Small intestine (tissue), 7 donors: ENCODE measurements around the gene TFF3. TPM values are rescaled to one million over a fixed set of nuclear protein-coding genes. Genes with fewer than 3 reads are reported as not detected.

Experiments
- DNase-seq, 2 donors: peaks; one replicate each; pipeline versions ENCODE4 v3.0.0 to v3.0.0-alpha.2; 2013
- FAIRE-seq: peaks from 2 replicates; lab custom pipeline; 2012; peaks lifted over from hg19 to GRCh38; lab: Jason Lieb, UNC
- H3K27ac ChIP-seq, 3 donors: one replicate each; pipeline ENCODE4 v1.5.1; 2013; ENCODE audit warnings: low read length in 2 of 3, mild to moderate bottlenecking in 2 of 3, control low read depth in 1 of 3, inconsistent platforms in 1 of 3, low read depth in 1 of 3, moderate library complexity in 1 of 3
- H3K27me3 ChIP-seq, 3 donors: one replicate each; pipeline ENCODE4 v1.6.1; 2013; ENCODE audit warnings: low read length in 3 of 3, inconsistent platforms in 1 of 3; ENCODE audit not compliant: control insufficient read depth in 3 of 3, insufficient read depth in 3 of 3
- H3K36me3 ChIP-seq, 3 donors: one replicate each; pipeline ENCODE4 v1.6.1; 2013; ENCODE audit warnings: low read length in 3 of 3, inconsistent platforms in 1 of 3, low read depth in 1 of 3, mild to moderate bottlenecking in 1 of 3, moderate library complexity in 1 of 3; ENCODE audit not compliant: control insufficient read depth in 3 of 3, insufficient read depth in 2 of 3
- H3K4me1 ChIP-seq, 3 donors: one replicate each; pipeline ENCODE4 v1.6.1; 2013; ENCODE audit warnings: low read length in 2 of 3, inconsistent platforms in 1 of 3, low read depth in 1 of 3, mild to moderate bottlenecking in 1 of 3, moderate library complexity in 1 of 3; ENCODE audit not compliant: control insufficient read depth in 3 of 3, insufficient read depth in 2 of 3
- H3K4me3 ChIP-seq, 3 donors: one replicate each; pipeline ENCODE4 v1.5.1; 2013; ENCODE audit warnings: low read length in 3 of 3, control low read depth in 1 of 3, inconsistent platforms in 1 of 3, low read depth in 1 of 3, mild to moderate bottlenecking in 1 of 3, moderate library complexity in 1 of 3
- H3K9me3 ChIP-seq, 2 donors: one replicate each; pipeline ENCODE4 v1.6.1; 2013; ENCODE audit warnings: low read depth in 1 of 2, low read length in 1 of 2; ENCODE audit not compliant: control insufficient read depth in 2 of 2, insufficient read depth in 1 of 2
- WGBS, 3 donors: extraction: QIAGEN DNeasy Blood & Tissue Kit; methylation state at CpG; one replicate each; pipeline ENCODE4 v1.1.7; 2013; 5-methylcytosine and 5-hydroxymethylcytosine counted together
- polyA plus RNA-seq, 4 donors: library from polyadenylated mRNA; stranded (reverse) in 3 of 4; unstranded in 1 of 4; fragments of 200-250 nt in 3 of 4; fragments of 120-200 nt in 1 of 4; gene quantifications; one replicate each; pipeline versions ENCODE4 v1.2.1 to v1.2.3, GENCODE V29; 2013
- donor health status: healthy with polysubstance abuse.
- donor health status: control.
- donor health status: control.
- donor health status: Bipolar disorder and iron deficiency.
- donor health status: healthy.

Gene TFF3
- polyA plus RNA-seq, 4 donors = 758 to 1,395 (median 912) TPM

DNA sequence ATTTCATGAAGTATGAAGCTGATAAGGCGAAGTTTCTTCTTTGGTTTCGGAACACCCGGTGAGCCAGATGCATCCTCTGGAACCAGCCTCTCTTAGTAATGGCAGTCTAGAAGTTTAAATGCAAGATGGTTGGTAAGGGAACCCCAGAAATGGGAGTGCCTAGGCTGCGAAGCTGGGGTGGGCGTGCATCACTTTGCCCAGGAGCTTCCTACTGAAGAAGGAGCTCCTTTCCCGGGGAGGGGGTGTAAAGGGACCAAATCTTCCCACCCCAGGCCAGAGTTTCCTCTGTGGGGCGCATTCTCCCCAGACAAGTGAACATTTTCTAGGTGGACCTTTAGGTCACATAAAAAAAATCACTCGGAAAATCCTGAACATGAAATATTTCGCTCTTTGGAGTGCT lies 31.2 kb upstream of the TFF3 start:
- FAIRE-seq (no peak), DNase-seq (no peak)
- 91 to 92% (median 91%) methylated on average over 9 of the region's 9 CpGs for WGBS, 3 donors
- peaks cover 0 to 7% (median 0%) of the 10 kb centered on the region in 3 donors for H3K4me1 ChIP-seq
- H3K36me3 ChIP-seq = no peaks in the 10 kb centered on the region
- no peaks in the 10 kb centered on the region for H3K9me3 ChIP-seq
- H3K27me3 ChIP-seq = no peaks in the 10 kb centered on the region
- no peak overlapping the region for H3K4me3 ChIP-seq
- H3K27ac ChIP-seq = no peak overlapping the region

DNA sequence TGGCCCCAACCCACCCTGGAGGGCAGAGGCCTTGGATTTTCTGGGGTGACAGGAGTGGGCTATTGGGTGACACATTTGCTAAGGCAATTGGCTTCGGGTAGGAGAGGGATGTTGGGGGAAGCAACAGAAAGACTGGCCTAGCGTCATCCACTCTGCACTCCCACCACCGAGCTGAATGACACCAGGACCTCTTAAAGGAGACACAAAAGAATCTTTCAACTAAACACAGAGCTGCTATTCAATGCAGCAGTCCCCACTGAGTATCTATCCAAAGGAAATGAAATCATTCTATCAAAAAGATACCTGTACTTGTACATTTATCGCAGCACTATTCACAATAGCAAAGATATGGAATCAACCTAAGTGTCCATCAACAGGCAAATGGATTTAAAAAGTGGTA lies 29.4 kb upstream of the TFF3 start:
- Histone ChIP-seq H3K4me3 (no peak overlapping the region), H3K27me3 (no peaks in the 10 kb centered on the region), H3K4me1 (no peaks in the 10 kb centered on the region), H3K9me3 (no peaks in the 10 kb centered on the region), H3K27ac (no peak overlapping the region), H3K36me3 (no peaks in the 10 kb centered on the region)
- 70 to 86% (median 83%) methylated on average over 4 of the region's 4 CpGs for WGBS, 3 donors
- FAIRE-seq (no peak), DNase-seq (no peak)

DNA sequence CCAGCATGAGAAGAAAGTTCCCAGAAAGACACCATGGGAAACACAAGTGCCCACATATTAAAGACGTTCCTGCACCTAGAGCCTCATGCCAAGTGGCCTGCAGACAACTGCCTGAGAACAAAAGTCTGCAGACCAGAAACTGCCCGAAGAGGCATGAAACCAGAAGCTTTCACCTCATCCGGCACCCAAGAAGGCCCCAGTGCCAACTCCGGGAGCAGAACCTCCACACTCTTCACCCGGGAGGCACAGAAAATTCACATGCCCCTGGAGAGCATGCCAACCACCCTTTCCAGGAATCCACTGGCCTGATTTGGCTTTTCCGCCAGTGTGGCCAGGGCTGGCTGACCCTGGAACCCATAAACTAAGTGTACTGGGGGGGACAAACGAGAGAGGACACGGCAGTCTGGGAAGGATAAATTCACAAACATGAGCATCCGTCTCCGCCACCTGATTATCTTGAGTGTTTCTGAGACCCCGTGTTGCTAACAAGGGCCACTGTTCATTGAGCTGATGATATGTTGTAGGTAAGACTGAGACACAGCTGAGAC lies 28.8 kb upstream of the TFF3 start:
- Histone ChIP-seq H3K27me3 (no peaks in the 10 kb centered on the region), H3K9me3 (no peaks in the 10 kb centered on the region), H3K4me1 (no peaks in the 10 kb centered on the region), H3K36me3 (no peaks in the 10 kb centered on the region), H3K4me3 (no peak overlapping the region), H3K27ac (no peak overlapping the region)
- DNase-seq (no peak), FAIRE-seq (no peak)
- WGBS, 3 donors = 89 to 93% (median 89%) methylated on average over 11 of the region's 11 CpGs

DNA sequence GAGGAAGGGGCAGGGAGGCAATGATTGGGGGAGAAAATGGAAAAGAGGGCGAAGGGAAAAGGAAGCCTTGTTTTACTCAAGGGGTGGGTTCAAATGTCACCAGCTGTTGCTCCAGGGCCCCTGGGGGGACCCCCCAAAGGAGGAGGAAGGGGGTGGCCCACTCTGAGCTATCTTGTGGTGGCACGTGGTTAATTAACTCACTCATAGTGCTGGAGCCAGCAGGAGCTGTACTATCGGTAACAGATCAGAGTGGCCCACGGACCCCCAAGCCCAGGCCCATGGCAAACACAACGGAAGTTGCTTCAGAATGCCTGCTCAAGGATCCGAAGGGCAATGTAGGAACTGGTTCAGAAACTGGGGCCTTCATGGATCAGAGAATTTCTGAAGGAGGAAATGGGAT lies 28.3 kb upstream of the TFF3 start:
- Histone ChIP-seq H3K4me3 (no peak overlapping the region), H3K9me3 (no peaks in the 10 kb centered on the region), H3K27ac (no peak overlapping the region), H3K4me1 (peaks cover 0 to under 1% (median 0%) of the 10 kb centered on the region in 3 donors), H3K27me3 (no peaks in the 10 kb centered on the region), H3K36me3 (no peaks in the 10 kb centered on the region)
- DNase-seq = no peak
- WGBS, 3 donors = 86 to 93% (median 93%) methylated on average over 6 of the region's 6 CpGs
- no peak for FAIRE-seq

DNA sequence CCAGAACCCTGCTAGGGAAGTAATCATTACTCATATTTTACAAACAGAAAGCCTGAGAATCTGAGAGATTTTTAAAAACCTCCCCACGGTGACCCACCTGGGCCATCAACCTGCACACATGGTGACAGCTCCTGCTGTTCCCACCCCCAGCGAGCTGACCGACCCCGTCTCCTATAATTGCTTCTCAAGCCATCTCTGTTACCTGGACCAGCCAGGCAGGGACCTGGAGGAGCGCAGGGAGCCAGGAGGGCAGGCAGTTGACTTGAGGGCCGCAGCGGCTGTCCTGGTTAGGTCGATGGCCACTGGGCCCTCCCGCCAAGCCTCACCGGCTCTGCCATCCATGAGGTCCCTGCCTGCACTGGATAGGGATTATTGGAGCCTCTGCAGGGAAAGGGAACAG lies 27.9 kb upstream of the TFF3 start:
- H3K27me3 ChIP-seq = no peaks in the 10 kb centered on the region
- no peaks in the 10 kb centered on the region for H3K9me3 ChIP-seq
- WGBS, 3 donors = 80 to 90% (median 86%) methylated on average over 10 of the region's 10 CpGs
- H3K27ac ChIP-seq = no peak overlapping the region
- DNase-seq = no peak
- H3K4me3 ChIP-seq = no peak overlapping the region
- peaks cover 0 to 5% (median 0%) of the 10 kb centered on the region in 3 donors for H3K4me1 ChIP-seq
- no peaks in the 10 kb centered on the region for H3K36me3 ChIP-seq
- no peak for FAIRE-seq

DNA sequence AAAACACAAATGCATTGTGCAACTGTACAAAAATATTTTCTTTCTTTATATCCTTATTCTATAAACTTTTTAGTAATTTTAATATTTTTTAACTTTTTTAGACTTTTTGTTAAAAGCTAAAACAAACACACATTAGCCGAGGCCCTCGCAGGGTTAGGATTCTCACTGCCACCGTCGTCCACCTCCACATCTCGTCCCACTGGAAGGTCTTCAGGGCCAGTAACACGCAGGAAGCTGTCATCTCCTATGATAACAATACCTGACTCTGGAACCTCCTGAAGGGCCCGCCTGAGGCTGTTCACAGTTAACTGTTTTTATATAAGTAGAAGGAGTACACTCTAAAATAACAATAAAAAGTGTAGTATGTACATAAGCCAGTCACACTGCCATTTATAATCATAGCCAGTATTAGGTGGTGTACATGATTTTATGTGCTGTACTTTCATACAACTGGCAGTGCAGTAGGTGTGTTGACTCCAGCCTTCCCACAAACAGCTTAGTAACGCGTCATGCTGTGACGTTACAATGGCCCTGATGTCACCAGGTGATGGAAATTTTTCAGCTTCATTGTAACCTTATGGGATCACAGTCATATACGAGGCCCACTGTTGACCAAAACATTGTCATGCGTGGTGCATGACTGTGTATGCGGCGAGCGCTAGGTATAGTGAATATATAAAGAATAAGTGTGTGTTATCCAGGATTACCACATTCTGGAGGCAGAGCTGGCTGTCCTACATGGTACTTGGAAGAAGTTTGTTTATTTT lies 26.8 kb upstream of the TFF3 start:
- Histone ChIP-seq H3K27me3 (no peaks in the 10 kb centered on the region), H3K4me3 (no peak overlapping the region), H3K4me1 (peaks cover 0 to 8% (median 0%) of the 10 kb centered on the region in 3 donors), H3K27ac (no peak overlapping the region), H3K36me3 (no peaks in the 10 kb centered on the region), H3K9me3 (no peaks in the 10 kb centered on the region)
- no peak for FAIRE-seq
- 93 to 94% (median 94%) methylated on average over 15 of the region's 15 CpGs for WGBS, 3 donors
- DNase-seq = no peak

DNA sequence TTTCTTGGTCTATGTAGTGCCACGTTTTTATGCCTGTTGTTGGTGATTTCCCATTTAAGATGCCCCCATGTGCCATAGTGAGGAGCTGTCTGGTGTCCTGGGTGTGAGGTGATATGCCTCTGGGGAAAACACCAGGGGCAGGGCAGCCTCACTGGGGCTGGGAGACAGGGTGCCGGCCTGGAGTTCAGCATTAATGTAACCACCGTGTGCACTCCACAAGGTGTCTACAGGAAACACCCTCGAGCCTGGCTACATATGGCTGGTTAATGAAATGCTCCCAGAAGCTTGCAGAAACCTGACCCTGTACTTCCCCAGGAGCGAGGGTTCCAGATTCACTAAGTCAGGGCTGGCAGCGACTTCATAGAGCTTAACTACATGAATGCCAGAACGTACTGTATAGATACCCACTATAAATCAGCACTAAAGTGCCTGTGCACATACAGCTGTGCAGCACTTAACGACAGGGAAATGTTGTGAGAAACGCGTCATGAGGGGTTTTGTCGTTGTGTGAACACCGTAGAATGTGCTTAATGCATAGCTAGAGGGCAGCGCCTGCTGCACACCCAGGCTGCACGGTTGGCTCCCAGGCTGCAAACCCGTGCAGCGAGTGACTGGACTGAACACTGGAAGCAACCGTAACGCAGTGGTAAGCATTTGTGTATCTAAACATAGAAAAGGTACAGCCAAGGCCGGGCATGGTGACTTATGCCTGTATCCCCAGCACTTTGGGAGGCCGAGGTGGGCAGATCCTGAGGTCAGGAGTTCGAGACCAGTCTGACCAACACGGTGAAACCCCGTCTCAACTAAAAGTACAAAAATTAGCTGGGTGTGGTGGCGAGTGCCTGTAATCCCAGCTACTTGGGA lies 25.2 kb upstream of the TFF3 start:
- no peaks in the 10 kb centered on the region for H3K27me3 ChIP-seq
- 83 to 86% (median 84%) methylated on average over 24 of the region's 24 CpGs for WGBS, 3 donors
- H3K9me3 ChIP-seq = no peaks in the 10 kb centered on the region
- DNase-seq = no peak
- no peak overlapping the region for H3K27ac ChIP-seq
- H3K36me3 ChIP-seq = no peaks in the 10 kb centered on the region
- no peak for FAIRE-seq
- H3K4me1 ChIP-seq = peaks cover 0 to 12% (median 0%) of the 10 kb centered on the region in 3 donors
- no peak overlapping the region for H3K4me3 ChIP-seq
